B cell (primary cell): ENCODE results near the gene TGFBR1. TPM values are rescaled to one million over a fixed set of nuclear protein-coding genes. Genes with fewer than 3 reads are reported as not detected.

ENCODE experiments used
- ATAC-seq: fragments of 200-7000 bp; cut with Tn5 transposase; one replicate; pipeline ENCODE4 v1.10.0; 2021; ENCODE audit warnings: low read depth, mild to moderate bottlenecking, moderate number of reproducible peaks, moderate library complexity
- CTCF ChIA-PET: fragments of 350-600 bp; sonication (Branson Sonifier 250); formaldehyde crosslinking; loops from one replicate; lab custom pipeline; 2021; ENCODE audit warnings: antibody characterized with exemption, inconsistent platforms; lab: Charles Lee
- POLR2A ChIA-PET: fragments of 350-600 bp; sonication (Branson Sonifier 250); formaldehyde crosslinking; loops from one replicate; lab custom pipeline; 2021; ENCODE audit warnings: antibody characterized with exemption; lab: Charles Lee
- DNase-seq: peaks from one replicate; pipeline ENCODE4 v3.0.0; 2013
- H2AFZ ChIP-seq: 2 replicates; pipeline ENCODE4 v1.6.1; 2012; ENCODE audit warnings: mild to moderate bottlenecking, low read depth, low read length; ENCODE audit not compliant: insufficient read depth, poor library complexity, severe bottlenecking
- H3K27ac ChIP-seq, 2 donors: 1 replicate in 1 of 2; 2 replicates in 1 of 2; pipeline ENCODE4 v1.5.1; 2012 to 2013; ENCODE audit warnings: low read length in 2 of 2, mild to moderate bottlenecking in 2 of 2, moderate library complexity in 1 of 2
- H3K27me3 ChIP-seq, 4 experiments: fragments of 200-600 bp in 1 of 4; sonication (generic) in 1 of 4; replicated peaks in 1 of 4; 1 replicate in 2 of 4; 2 replicates in 2 of 4; pipeline versions ENCODE4 v1.6.1 to v1.7.0; 2013 to 2016; ENCODE audit warnings: low read length in 3 of 4, mild to moderate bottlenecking in 2 of 4, mixed read lengths in 1 of 4, moderate library complexity in 1 of 4; ENCODE audit not compliant: insufficient read depth in 4 of 4, control insufficient read depth in 3 of 4; ENCODE audit errors: control extremely low read depth in 1 of 4
- H3K36me3 ChIP-seq, 2 experiments: replicated peaks in 1 of 2; 1 replicate in 1 of 2; 2 replicates in 1 of 2; pipeline versions ENCODE4 v1.6.1 to v1.7.1; 2013; ENCODE audit warnings: low read length in 1 of 2; ENCODE audit not compliant: insufficient read depth in 2 of 2, control insufficient read depth in 1 of 2; ENCODE audit errors: control extremely low read depth in 1 of 2, extremely low read depth in 1 of 2
- H3K4me1 ChIP-seq, 2 donors: fragments of 200-600 bp in 1 of 2; sonication (generic) in 1 of 2; 1 replicate in 1 of 2; 2 replicates in 1 of 2; pipeline versions ENCODE4 v1.5.1 to v1.6.1; 2013 to 2017; ENCODE audit warnings: low read length in 2 of 2; ENCODE audit not compliant: control insufficient read depth in 2 of 2, insufficient read depth in 2 of 2
- H3K4me2 ChIP-seq: replicated peaks from 2 replicates; pipeline ENCODE3; 2012; ENCODE audit warnings: mild to moderate bottlenecking, low read depth, low read length; ENCODE audit not compliant: poor library complexity, severe bottlenecking
- H3K4me3 ChIP-seq, 5 experiments: fragments of 200-600 bp in 1 of 5; sonication (generic) in 1 of 5; 1 replicate in 3 of 5; 2 replicates in 2 of 5; pipeline versions ENCODE4 v1.5.1 to v1.7.0; 2011 to 2016; ENCODE audit warnings: low read length in 4 of 5, mild to moderate bottlenecking in 4 of 5, low read depth in 2 of 5, control low read depth in 1 of 5, moderate library complexity in 1 of 5; ENCODE audit not compliant: insufficient read depth in 1 of 5; ENCODE audit errors: control extremely low read depth in 1 of 5, extremely low read depth in 1 of 5
- H3K79me2 ChIP-seq: fragments of 200-600 bp; sonication (generic); one replicate; pipeline ENCODE4 v1.6.0; 2016; ENCODE audit warnings: low read length; ENCODE audit not compliant: control insufficient read depth, insufficient read depth
- H3K9ac ChIP-seq: fragments of 200-600 bp; sonication (generic); 2 replicates; pipeline ENCODE4 v1.6.1; 2017; ENCODE audit warnings: mild to moderate bottlenecking, low read length, moderate library complexity
- H3K9me3 ChIP-seq, 3 donors: one replicate each; pipeline versions ENCODE4 v1.6.1 to v1.7.1; 2013; ENCODE audit warnings: low read length in 2 of 3; ENCODE audit not compliant: control insufficient read depth in 2 of 3, insufficient read depth in 1 of 3; ENCODE audit errors: control extremely low read depth in 1 of 3
- H4K20me1 ChIP-seq: 2 replicates; pipeline ENCODE4 v1.6.0; 2012; ENCODE audit warnings: mild to moderate bottlenecking, low read length; ENCODE audit not compliant: insufficient read depth, control insufficient read depth, poor library complexity, severe bottlenecking
- H3K27ac Mint-ChIP-seq: one replicate; pipeline ENCODE4 v1.8.0; 2021; ENCODE audit warnings: mixed read lengths
- H3K27me3 Mint-ChIP-seq: one replicate; pipeline ENCODE4 v1.8.0; 2021; ENCODE audit warnings: mixed read lengths
- H3K4me1 Mint-ChIP-seq: one replicate; pipeline ENCODE4 v1.8.0; 2021; ENCODE audit warnings: mixed read lengths
- H3K4me3 Mint-ChIP-seq: one replicate; pipeline ENCODE4 v1.8.0; 2021; ENCODE audit warnings: mixed read lengths
- H3K9me3 Mint-ChIP-seq: one replicate; pipeline ENCODE4 v1.8.0; 2022; ENCODE audit warnings: mixed read lengths; ENCODE audit not compliant: insufficient read depth
- EZH2 ChIP-seq: IDR thresholded peaks from 2 replicates; pipeline ENCODE4 v1.6.1; 2012; ENCODE audit warnings: borderline replicate concordance, low read depth, mild to moderate bottlenecking, moderate library complexity, low read length; ENCODE audit not compliant: insufficient read depth, poor library complexity, severe bottlenecking
- WGBS: methylation state at CpG from one replicate; pipeline ENCODE4 v1.1.5; 2013; ENCODE audit warnings: missing lambda C conversion rate; ENCODE audit not compliant: insufficient coverage; 5-methylcytosine and 5-hydroxymethylcytosine counted together
- intact Hi-C: fragments of 100-400 bp; cut with micrococcal nuclease; formaldehyde crosslinking; loops from one replicate; pipeline ENCODE4 v1.10.0; 2022
- polyA plus RNA-seq: library from polyadenylated mRNA; depleted of rRNA; stranded (reverse); fragments of >200 nt; gene quantifications from 2 replicates; pipeline ENCODE4 v1.2.3, GENCODE V29; 2012
- total RNA-seq, 2 donors: library from RNA; stranded (reverse); fragments of 120-200 nt in 1 of 2; gene quantifications; 1 replicate in 1 of 2; 2 replicates in 1 of 2; pipeline versions ENCODE4 v1.2.3 to v1.2.4, GENCODE V29; 2013 to 2022
- TF ChIP-seq, protein P1 (sequence below): fragments of 200-600 bp; IDR thresholded peaks from one replicate; pipeline ENCODE4 v1.8.0; 2022; ENCODE audit warnings: antibody characterized with exemption, mild to moderate bottlenecking

TGFBR1 gene
- total and polyA plus RNA-seq, 2 donors (not counting 1 experiment from before 2014, with no cell fraction given), result 3.0 to 60.7 TPM

DNA sequence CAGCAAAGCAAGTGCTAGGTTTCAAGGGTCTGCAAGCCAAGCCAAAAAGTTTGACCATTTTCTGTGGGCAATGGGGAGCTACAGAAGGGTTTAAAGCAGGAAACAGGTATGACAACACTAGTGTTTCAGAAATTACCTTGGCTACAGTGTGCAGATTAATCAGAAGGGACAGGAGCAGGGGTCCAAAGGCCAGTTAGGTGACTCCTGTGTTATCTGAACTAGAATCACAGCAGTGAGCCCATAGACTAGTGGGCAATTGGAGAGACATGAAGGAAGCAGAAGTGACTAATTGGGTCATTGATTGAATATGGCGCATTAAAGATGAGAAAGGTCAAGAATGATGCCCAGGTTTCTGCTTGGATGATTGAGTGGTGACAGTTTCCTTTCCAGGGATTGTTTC is 41.4 kb upstream of the TGFBR1 start:
- no peak for ATAC-seq
- no peak for TF ChIP-seq EZH2
- TF ChIP-seq, protein P1, sequence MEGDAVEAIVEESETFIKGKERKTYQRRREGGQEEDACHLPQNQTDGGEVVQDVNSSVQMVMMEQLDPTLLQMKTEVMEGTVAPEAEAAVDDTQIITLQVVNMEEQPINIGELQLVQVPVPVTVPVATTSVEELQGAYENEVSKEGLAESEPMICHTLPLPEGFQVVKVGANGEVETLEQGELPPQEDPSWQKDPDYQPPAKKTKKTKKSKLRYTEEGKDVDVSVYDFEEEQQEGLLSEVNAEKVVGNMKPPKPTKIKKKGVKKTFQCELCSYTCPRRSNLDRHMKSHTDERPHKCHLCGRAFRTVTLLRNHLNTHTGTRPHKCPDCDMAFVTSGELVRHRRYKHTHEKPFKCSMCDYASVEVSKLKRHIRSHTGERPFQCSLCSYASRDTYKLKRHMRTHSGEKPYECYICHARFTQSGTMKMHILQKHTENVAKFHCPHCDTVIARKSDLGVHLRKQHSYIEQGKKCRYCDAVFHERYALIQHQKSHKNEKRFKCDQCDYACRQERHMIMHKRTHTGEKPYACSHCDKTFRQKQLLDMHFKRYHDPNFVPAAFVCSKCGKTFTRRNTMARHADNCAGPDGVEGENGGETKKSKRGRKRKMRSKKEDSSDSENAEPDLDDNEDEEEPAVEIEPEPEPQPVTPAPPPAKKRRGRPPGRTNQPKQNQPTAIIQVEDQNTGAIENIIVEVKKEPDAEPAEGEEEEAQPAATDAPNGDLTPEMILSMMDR, result no peak
- H3K27ac Mint-ChIP-seq, result no peak overlapping the region
- Histone ChIP-seq H3K79me2 (no peaks in the 10 kb centered on the region), H3K4me3 (no peak overlapping the region), H2AFZ (no peak overlapping the region), H3K4me2 (no peak overlapping the region), H4K20me1 (no peaks in the 10 kb centered on the region), H3K27me3 (no peaks in the 10 kb centered on the region), H3K9me3 (no peaks in the 10 kb centered on the region), H3K4me1 (peaks cover 24 to 25% of the 10 kb centered on the region in 2 donors), H3K9ac (no peak overlapping the region), H3K36me3 (no peaks in the 10 kb centered on the region), H3K27ac (no peak overlapping the region)
- WGBS, result 100% methylated on average over 1 of the region's 1 CpG
- POLR2A ChIA-PET, result no interaction called here
- DNase-seq, result no peak
- H3K27me3 Mint-ChIP-seq, result no peaks in the 10 kb centered on the region
- no peak overlapping the region for H3K4me3 Mint-ChIP-seq
- peaks cover 23% of the 10 kb centered on the region for H3K4me1 Mint-ChIP-seq
- CTCF ChIA-PET, result interaction anchor here (1.0 kb wide), 1 partner anchor 63 kb away, joined by 3 read pairs; no protein-coding TSS in a partner anchor
- H3K9me3 Mint-ChIP-seq, result no peaks in the 10 kb centered on the region
- intact Hi-C loops, result no loop called here

DNA sequence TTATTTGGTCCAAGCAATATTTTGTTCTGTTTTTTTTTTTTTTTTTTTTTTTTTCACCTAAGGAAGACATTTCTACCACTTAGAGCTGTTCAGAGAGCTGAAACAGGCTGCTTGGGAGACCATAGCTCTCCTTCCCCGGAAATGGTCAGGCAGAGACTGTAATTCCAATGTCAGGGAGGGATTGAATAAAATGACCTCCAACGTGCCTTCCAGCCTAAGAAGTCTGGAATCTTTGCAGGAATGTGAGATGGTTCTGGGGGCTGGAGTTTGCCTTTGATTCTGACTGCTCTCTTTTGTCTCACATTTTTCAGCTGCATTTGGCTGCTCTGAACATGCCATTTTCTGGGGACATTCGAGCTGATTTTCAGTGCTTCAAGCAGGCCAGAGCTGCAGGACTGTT is 38.3 kb upstream of the TGFBR1 start:
- POLR2A ChIA-PET, result no interaction called here
- Mint-ChIP-seq H3K27me3 (no peaks in the 10 kb centered on the region), H3K4me1 (peaks cover 9% of the 10 kb centered on the region), H3K4me3 (no peak overlapping the region), H3K27ac (no peak overlapping the region), H3K9me3 (no peaks in the 10 kb centered on the region)
- no peaks in the 10 kb centered on the region for H3K9me3 ChIP-seq
- no peak overlapping the region for H3K27ac ChIP-seq
- CTCF ChIA-PET, result interaction anchor here (0.7 to 1.1 kb wide), 2 partner anchors 9 to 94 kb away, joined by 3 to 4 read pairs; no protein-coding TSS in a partner anchor
- intact Hi-C loops, result no loop called here
- H2AFZ ChIP-seq, result no peak overlapping the region
- TF ChIP-seq, protein P1, result no peak
- TF ChIP-seq EZH2, result no peak
- no peak overlapping the region for H3K9ac ChIP-seq
- H4K20me1 ChIP-seq, result no peaks in the 10 kb centered on the region
- no peak overlapping the region for H3K4me2 ChIP-seq
- ATAC-seq (no peak), DNase-seq (no peak)
- H3K79me2 ChIP-seq, result no peaks in the 10 kb centered on the region
- H3K4me1 ChIP-seq, result peaks cover 7% of the 10 kb centered on the region in 2 donors
- no peaks in the 10 kb centered on the region for H3K27me3 ChIP-seq
- WGBS, result 91% methylated on average over 3 of the region's 3 CpGs
- H3K36me3 ChIP-seq, result no peaks in the 10 kb centered on the region
- H3K4me3 ChIP-seq, result no peak overlapping the region
